Suprapubic skin (tissue), 4 donors: Measurements from ENCODE around the gene MXRA5. TPM values are rescaled to one million over a fixed set of nuclear protein-coding genes. Genes with fewer than 3 reads are reported as not detected.

Experiments
- DNase-seq, 2 donors: peaks; one replicate each; pipeline ENCODE4 v3.0.0-alpha.2; 2019; ENCODE audit warnings: low spot score in 2 of 2
- H3K27ac ChIP-seq: fragments of 200-600 bp; sonication (generic); one replicate; pipeline ENCODE4 v1.5.1; 2019
- H3K27me3 ChIP-seq: fragments of 200-600 bp; sonication (generic); one replicate; pipeline ENCODE4 v1.5.1; 2019
- H3K36me3 ChIP-seq: fragments of 200-600 bp; sonication (generic); one replicate; pipeline ENCODE4 v1.5.1; 2019
- H3K4me1 ChIP-seq: fragments of 200-600 bp; sonication (generic); one replicate; pipeline ENCODE4 v1.5.1; 2019
- H3K4me3 ChIP-seq: fragments of 200-600 bp; sonication (generic); one replicate; pipeline ENCODE4 v1.5.1; 2019; ENCODE audit warnings: mild to moderate bottlenecking
- H3K9me3 ChIP-seq: fragments of 200-600 bp; sonication (generic); one replicate; pipeline ENCODE4 v1.5.1; 2019
- EP300 ChIP-seq: sonication (generic); formaldehyde crosslinking; IDR thresholded peaks from one replicate; pipeline ENCODE4 v1.6.1; 2017; ENCODE audit warnings: antibody characterized with exemption
- POLR2A ChIP-seq, 2 donors: fragments of 450-650 bp; IDR thresholded peaks; one replicate each; pipeline ENCODE4 v1.6.1; 2017; ENCODE audit warnings: antibody characterized with exemption in 2 of 2, mild to moderate bottlenecking in 2 of 2, moderate library complexity in 2 of 2
- POLR2AphosphoS5 ChIP-seq, 3 donors: sonication (generic); formaldehyde crosslinking; IDR thresholded peaks; one replicate each; pipeline ENCODE4 v1.6.1; 2017; ENCODE audit warnings: antibody characterized with exemption in 3 of 3
- WGBS: methylation state at CpG from one replicate; pipeline ENCODE4 v1.1.5; 2018; 5-methylcytosine and 5-hydroxymethylcytosine counted together
- total RNA-seq, 4 donors: library from RNA; depleted of rRNA; stranded (reverse); fragments of >200 nt; gene quantifications; one replicate each; pipeline ENCODE4 v1.1.0, GENCODE V29; 2016
- TF ChIP-seq, protein P1 (sequence below), 2 donors: fragments of 200-600 bp in 1 of 2; fragments of 450-650 bp in 1 of 2; sonication (generic) in 1 of 2; IDR thresholded peaks; one replicate each; pipeline ENCODE4 v1.5.1; 2016 to 2019; ENCODE audit warnings: antibody characterized with exemption in 2 of 2, mild to moderate bottlenecking in 1 of 2, moderate library complexity in 1 of 2

MXRA5 gene
- total RNA-seq, 4 donors from 2014 or later, result 12.1 to 27.8 (median 13.5) TPM

DNA sequence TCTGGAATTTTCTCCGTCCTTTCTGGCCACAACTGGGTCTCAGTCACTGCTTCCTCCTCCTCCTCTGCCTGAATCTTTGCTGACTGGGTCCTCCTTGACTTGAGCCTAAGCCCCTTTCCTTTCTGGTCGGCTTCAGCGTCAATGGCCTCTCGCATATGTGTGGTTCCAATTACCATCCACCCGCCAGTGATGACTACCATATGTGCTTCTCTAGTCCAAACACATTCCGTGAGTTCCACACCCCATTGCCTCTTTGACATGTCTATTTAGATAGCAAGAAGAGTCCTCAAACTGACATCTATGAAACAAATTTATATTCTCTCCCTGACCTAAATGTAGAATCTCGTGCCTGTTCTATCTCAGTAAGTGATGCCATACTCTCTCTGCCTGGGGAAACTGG lies 19.8 kb downstream of the MXRA5 start:
- no peaks in the 10 kb centered on the region for H3K9me3 ChIP-seq
- no peaks in the 10 kb centered on the region for H3K27me3 ChIP-seq
- DNase-seq, result no peak
- no peak overlapping the region for H3K4me3 ChIP-seq
- no peak for TF ChIP-seq POLR2A (IDR thresholded peaks at IDR 0.05)
- TF ChIP-seq, protein P1, sequence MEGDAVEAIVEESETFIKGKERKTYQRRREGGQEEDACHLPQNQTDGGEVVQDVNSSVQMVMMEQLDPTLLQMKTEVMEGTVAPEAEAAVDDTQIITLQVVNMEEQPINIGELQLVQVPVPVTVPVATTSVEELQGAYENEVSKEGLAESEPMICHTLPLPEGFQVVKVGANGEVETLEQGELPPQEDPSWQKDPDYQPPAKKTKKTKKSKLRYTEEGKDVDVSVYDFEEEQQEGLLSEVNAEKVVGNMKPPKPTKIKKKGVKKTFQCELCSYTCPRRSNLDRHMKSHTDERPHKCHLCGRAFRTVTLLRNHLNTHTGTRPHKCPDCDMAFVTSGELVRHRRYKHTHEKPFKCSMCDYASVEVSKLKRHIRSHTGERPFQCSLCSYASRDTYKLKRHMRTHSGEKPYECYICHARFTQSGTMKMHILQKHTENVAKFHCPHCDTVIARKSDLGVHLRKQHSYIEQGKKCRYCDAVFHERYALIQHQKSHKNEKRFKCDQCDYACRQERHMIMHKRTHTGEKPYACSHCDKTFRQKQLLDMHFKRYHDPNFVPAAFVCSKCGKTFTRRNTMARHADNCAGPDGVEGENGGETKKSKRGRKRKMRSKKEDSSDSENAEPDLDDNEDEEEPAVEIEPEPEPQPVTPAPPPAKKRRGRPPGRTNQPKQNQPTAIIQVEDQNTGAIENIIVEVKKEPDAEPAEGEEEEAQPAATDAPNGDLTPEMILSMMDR (IDR thresholded peaks at IDR 0.05), result no peak
- no peak for TF ChIP-seq POLR2AphosphoS5 (IDR thresholded peaks at IDR 0.05)
- TF ChIP-seq EP300, result no peak
- no peaks in the 10 kb centered on the region for H3K4me1 ChIP-seq
- no peak overlapping the region for H3K27ac ChIP-seq
- H3K36me3 ChIP-seq, result no peaks in the 10 kb centered on the region
- 54% methylated on average over 7 of the region's 7 CpGs for WGBS

GRCh38 chrX:3320471-3321046 lies 25.9 kb downstream of the MXRA5 start:
- Histone ChIP-seq H3K9me3 (no peaks in the 10 kb centered on the region), H3K4me1 (no peaks in the 10 kb centered on the region), H3K27ac (no peak overlapping the region), H3K36me3 (no peaks in the 10 kb centered on the region), H3K27me3 (no peaks in the 10 kb centered on the region), H3K4me3 (no peak overlapping the region)
- 80% methylated on average over 7 of the region's 7 CpGs for WGBS
- no peak for DNase-seq
- no peak for TF ChIP-seq EP300
- TF ChIP-seq POLR2A (IDR thresholded peaks at IDR 0.05), result no peak
- TF ChIP-seq, protein P1 (IDR thresholded peaks at IDR 0.05), result no peak
- TF ChIP-seq POLR2AphosphoS5 (IDR thresholded peaks at IDR 0.05), result no peak

GRCh38 chrX:3317191-3317718 lies 29.2 kb downstream of the MXRA5 start:
- Histone ChIP-seq H3K36me3 (no peaks in the 10 kb centered on the region), H3K4me3 (no peak overlapping the region), H3K9me3 (no peaks in the 10 kb centered on the region), H3K4me1 (no peaks in the 10 kb centered on the region), H3K27me3 (no peaks in the 10 kb centered on the region), H3K27ac (no peak overlapping the region)
- no peak for DNase-seq
- TF ChIP-seq EP300, result no peak
- no peak for TF ChIP-seq POLR2A (IDR thresholded peaks at IDR 0.05)
- TF ChIP-seq, protein P1 (IDR thresholded peaks at IDR 0.05), result no peak
- TF ChIP-seq POLR2AphosphoS5 (IDR thresholded peaks at IDR 0.05), result no peak
- WGBS, result 95% methylated on average over 29 of the region's 47 CpGs

- Histone ChIP-seq H3K27me3 (no peaks in the 10 kb centered on the region), H3K36me3 (peaks cover 8% of the 10 kb centered on the region), H3K27ac (no peak overlapping the region), H3K9me3 (no peaks in the 10 kb centered on the region), H3K4me3 (no peak overlapping the region), H3K4me1 (no peaks in the 10 kb centered on the region)
- no peak for DNase-seq
- 90% methylated on average over 2 of the region's 2 CpGs for WGBS
- TF ChIP-seq POLR2A (IDR thresholded peaks at IDR 0.05), result no peak
- TF ChIP-seq POLR2AphosphoS5 (IDR thresholded peaks at IDR 0.05), result no peak
- TF ChIP-seq, protein P1 (IDR thresholded peaks at IDR 0.05), result no peak
- no peak for TF ChIP-seq EP300
These were observed 34.3 kb downstream of the MXRA5 start for GRCh38 chrX:3312109-3312508.

DNA sequence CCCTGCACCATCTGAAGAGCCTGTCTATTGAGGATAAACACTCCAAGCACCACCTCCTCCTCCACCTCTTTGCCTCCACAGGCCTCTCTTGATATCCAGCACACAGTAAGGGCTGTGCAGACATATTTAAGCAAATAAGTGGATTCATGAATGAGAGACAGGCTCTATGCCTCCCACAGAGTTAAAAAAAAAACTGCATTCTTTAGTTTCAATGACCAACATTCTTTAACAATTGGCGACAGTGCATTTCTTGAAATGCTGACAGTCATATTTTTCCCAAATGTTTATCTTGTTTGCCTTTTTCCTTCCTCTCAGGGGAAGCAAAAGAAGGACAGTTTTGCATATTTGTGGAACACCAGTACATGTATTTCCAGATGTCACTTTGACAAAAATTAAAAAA lies 38.6 kb downstream of the MXRA5 start:
- H3K4me1 ChIP-seq, result no peaks in the 10 kb centered on the region
- no peak overlapping the region for H3K4me3 ChIP-seq
- TF ChIP-seq, protein P1 (IDR thresholded peaks at IDR 0.05), result no peak
- TF ChIP-seq POLR2AphosphoS5 (IDR thresholded peaks at IDR 0.05) (no peak), POLR2A (IDR thresholded peaks at IDR 0.05) (no peak), EP300 (no peak)
- H3K27me3 ChIP-seq, result no peaks in the 10 kb centered on the region
- no peak for DNase-seq
- H3K9me3 ChIP-seq, result no peaks in the 10 kb centered on the region
- 62% methylated on average over 1 of the region's 1 CpG for WGBS
- peaks cover 8% of the 10 kb centered on the region for H3K36me3 ChIP-seq
- H3K27ac ChIP-seq, result no peak overlapping the region
